Muscle of leg (tissue), 16 donors: ENCODE results near the gene SPAAR. TPM values are rescaled to one million over a fixed set of nuclear protein-coding genes. Genes with fewer than 3 reads are reported as not detected.

Source experiments
- DNase-seq: peaks from one replicate; pipeline ENCODE4 v3.0.0; 2013
- H3K27ac ChIP-seq: one replicate; pipeline ENCODE4 v1.5.1; 2013; ENCODE audit warnings: mild to moderate bottlenecking, low read length, control low read depth
- H3K27me3 ChIP-seq: one replicate; pipeline ENCODE4 v1.6.1; 2013; ENCODE audit warnings: low read length; ENCODE audit not compliant: control insufficient read depth, insufficient read depth
- H3K36me3 ChIP-seq: one replicate; pipeline ENCODE4 v1.6.1; 2013; ENCODE audit warnings: low read length; ENCODE audit not compliant: control insufficient read depth, insufficient read depth
- H3K4me1 ChIP-seq: one replicate; pipeline ENCODE4 v1.6.1; 2013; ENCODE audit warnings: low read length; ENCODE audit not compliant: control insufficient read depth, insufficient read depth
- H3K4me3 ChIP-seq: one replicate; pipeline ENCODE4 v1.5.1; 2013; ENCODE audit warnings: low read length, control low read depth
- H3K9me3 ChIP-seq: replicated peaks from 2 replicates; pipeline ENCODE4 v1.6.1; 2013; ENCODE audit warnings: low read depth, low read length; ENCODE audit not compliant: control insufficient read depth
- WGBS: methylation state at CpG from one replicate; pipeline ENCODE4 v1.1.5; 2013; ENCODE audit warnings: missing lambda C conversion rate; ENCODE audit not compliant: insufficient coverage; 5-methylcytosine and 5-hydroxymethylcytosine counted together
- long read RNA-seq, 11 donors: transcript quantifications; one replicate each; lab custom pipeline, GENCODE V29; 2026
- polyA plus RNA-seq, 8 donors: library from polyadenylated mRNA; unstranded; fragments of 120-200 nt; gene quantifications; one replicate each; pipeline versions ENCODE4 v1.2.1 to v1.2.3, GENCODE V29; 2013; ENCODE audit warnings: inconsistent platforms in 1 of 8, low replicate concordance in 1 of 8; ENCODE audit not compliant: insufficient read length in 8 of 8, insufficient read depth in 1 of 8
- total RNA-seq: library from RNA; stranded (reverse); fragments of 120-200 nt; gene quantifications from one replicate; pipeline ENCODE4 v1.2.4, GENCODE V29; 2013

The SPAAR gene, protein sequence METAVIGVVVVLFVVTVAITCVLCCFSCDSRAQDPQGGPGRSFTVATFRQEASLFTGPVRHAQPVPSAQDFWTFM
- 0.89 TPM for total RNA-seq
- 1 to 10 TPM; 1.4 to 2.3 (median 1.9) TPM for polyA plus RNA-seq
- long read RNA-seq, donor 1, partial matches to known transcripts = 0 of 1 reads
- long read RNA-seq, donor 1, other reads (novel, unspliced or antisense) = 0 of 1 reads
- long read RNA-seq, donor 2 = 0 reads
- long read RNA-seq, donor 3 = 0 reads
- long read RNA-seq, donor 4 = 0 reads
- long read RNA-seq, donor 5, partial matches to known transcripts = 0 of 3 reads
- long read RNA-seq, donor 5, other reads (novel, unspliced or antisense) = 0 of 3 reads
- long read RNA-seq, donor 6, partial matches to known transcripts = 0 of 1 reads
- long read RNA-seq, donor 6, other reads (novel, unspliced or antisense) = 0 of 1 reads
- long read RNA-seq, donor 7, partial matches to known transcripts = 0 of 2 reads
- long read RNA-seq, donor 7, other reads (novel, unspliced or antisense) = 0 of 2 reads
- long read RNA-seq, donor 8, partial matches to known transcripts = 0 of 3 reads
- long read RNA-seq, donor 8, other reads (novel, unspliced or antisense) = 0 of 3 reads
- long read RNA-seq, donor 9 = 0 reads
- long read RNA-seq, donor 10, partial matches to known transcripts = 0 of 2 reads
- long read RNA-seq, donor 10, other reads (novel, unspliced or antisense) = 0 of 2 reads
- long read RNA-seq, donor 11 = 0 reads

DNA sequence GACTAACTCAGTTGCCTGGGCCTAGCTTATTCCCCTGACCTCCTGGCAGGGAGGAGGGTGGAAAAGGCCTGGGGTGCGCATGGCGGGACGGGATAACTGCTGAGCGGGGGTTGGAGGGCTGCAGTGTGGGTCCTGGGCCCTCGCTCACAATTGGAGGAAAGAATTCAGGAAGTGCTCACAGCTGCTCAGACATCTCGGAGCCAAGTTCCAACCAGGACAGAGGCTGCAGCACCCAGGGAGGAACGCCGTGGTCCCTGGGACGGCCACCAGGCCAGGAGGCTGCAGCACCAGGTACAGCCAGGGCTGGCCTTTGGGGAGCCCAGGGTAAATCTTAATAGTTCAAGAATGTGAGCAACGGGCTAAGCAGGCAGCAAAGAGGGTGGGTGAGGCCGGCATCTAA, at the start of gene SPAAR:
SPAAR (plus strand) TSS at position 217 of the 400 bp plus-strand sequence. CDS start 974 bp downstream, outside the sequence.
- Histone ChIP-seq H3K4me3 (peak within 1 kb of the TSS; percentile 5), H3K27ac (peak within 1 kb of the TSS; percentile 95), H3K27me3 (no peaks in the 10 kb centered on the region), H3K4me1 (peaks cover 64% of the 10 kb centered on the region), H3K36me3 (no peaks in the 10 kb centered on the region), H3K9me3 (no peaks in the 10 kb centered on the region)
- 60% methylated on average over 10 of the region's 11 CpGs for WGBS
- DNase-seq = no peak

DNA sequence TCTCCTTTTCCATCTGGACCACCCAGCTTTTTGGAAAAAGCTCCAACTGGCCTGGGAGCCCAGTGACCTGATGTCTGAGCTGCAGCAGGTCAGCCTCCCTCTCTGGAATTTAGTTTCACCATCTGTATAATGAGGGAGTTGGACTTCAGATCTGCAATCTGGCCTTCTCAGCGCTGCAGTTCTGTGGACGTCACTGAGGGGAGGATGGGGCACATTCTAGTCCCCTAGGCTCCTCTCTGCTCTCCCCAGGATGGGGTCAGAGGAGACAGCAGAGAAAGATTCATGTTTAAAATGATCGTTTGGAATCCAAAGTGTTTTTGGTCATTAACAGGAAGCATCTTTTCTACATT, 49.3 kb upstream of the SPAAR start:
- H3K4me3 ChIP-seq = no peak overlapping the region
- no CpG with 5 or more reads among the region's 3 CpGs for WGBS
- H3K27me3 ChIP-seq = peaks cover 56% of the 10 kb centered on the region
- H3K9me3 ChIP-seq = no peaks in the 10 kb centered on the region
- peak; percentile 43 for DNase-seq
- no peaks in the 10 kb centered on the region for H3K36me3 ChIP-seq
- H3K4me1 ChIP-seq = peaks cover 12% of the 10 kb centered on the region
- no peak overlapping the region for H3K27ac ChIP-seq

DNA sequence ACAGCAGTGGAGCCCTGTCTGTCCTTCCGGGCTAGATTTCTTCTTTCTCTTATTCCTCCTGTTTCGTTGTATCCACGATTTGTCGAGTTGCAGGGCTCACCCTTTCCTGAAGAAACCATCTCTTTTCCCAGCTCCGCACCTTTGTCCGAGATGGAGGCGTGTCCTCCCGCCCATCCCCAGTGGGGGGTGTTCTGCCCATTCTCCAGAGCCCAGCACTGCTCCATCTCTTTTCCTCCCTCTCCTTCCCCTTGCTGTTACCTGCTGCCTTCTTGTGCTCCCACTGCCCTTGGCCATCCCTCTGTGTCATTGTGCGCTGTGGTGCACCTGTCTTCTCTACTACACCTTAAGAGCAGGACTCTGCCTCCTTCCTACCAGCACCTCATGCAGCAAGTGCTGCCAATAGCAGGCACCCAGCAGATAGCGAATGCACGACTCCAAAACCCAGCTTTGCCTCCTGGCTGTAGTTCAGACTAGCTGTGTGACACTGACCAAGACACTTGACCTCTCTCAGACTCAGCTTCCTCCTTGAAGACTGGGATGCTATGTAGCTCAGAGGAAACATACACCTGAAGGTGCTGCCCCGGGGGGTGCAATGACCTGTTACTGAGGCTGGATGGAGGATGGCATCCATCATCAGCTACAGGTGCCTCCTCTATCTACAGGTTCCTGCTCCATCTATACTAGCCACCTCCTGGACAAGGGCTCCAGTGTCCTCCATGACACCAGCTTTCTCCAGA, 48.0 kb upstream of the SPAAR start:
- no peak for DNase-seq
- WGBS = 65% methylated on average over 9 of the region's 12 CpGs
- Histone ChIP-seq H3K4me3 (no peak overlapping the region), H3K27ac (no peak overlapping the region), H3K27me3 (peaks cover 50% of the 10 kb centered on the region), H3K36me3 (no peaks in the 10 kb centered on the region), H3K9me3 (no peaks in the 10 kb centered on the region), H3K4me1 (peaks cover 12% of the 10 kb centered on the region)

DNA sequence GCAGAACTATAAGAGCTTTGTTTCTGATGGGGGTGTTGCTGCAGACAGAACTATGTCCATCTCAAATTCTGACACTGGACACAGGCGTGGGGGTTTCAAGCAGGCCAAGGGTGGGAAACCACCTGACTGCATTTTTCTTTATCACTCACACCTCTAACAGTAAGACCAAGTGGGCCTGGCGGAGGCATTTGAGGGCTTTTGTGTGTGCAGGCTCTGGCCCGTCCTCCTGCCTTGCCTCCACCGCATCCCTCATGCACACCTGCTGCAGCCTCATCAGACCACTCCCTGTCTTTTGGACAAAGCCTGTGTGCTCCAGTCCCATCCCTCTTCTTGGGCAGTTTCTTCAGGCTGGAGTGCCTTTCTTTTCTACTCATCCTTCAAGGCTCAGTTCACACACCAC, 47.0 kb upstream of the SPAAR start:
- 91% methylated on average over 4 of the region's 4 CpGs for WGBS
- H3K36me3 ChIP-seq = no peaks in the 10 kb centered on the region

DNA sequence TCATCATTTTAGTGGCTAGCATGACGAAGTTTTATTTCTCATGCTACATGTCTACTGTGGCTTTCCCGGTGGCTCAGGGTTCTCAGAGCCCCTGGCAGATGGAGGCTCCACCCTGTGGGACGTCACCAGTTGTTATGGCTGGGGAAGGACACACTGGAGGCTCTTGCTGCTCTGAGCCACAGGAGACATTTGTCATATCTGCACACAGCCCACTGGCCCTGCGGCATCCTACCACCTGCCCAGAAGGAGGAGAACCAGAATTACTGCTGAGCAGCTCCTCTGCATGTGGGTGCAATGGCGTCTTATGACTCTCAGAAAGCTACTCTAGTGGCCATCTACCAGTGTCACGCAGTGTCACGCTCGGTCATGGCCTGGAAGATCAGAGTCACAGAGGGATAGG, 45.7 kb upstream of the SPAAR start:
- H3K27ac ChIP-seq = no peak overlapping the region
- DNase-seq = no peak
- no peaks in the 10 kb centered on the region for H3K36me3 ChIP-seq
- no peaks in the 10 kb centered on the region for H3K9me3 ChIP-seq
- H3K4me3 ChIP-seq = no peak overlapping the region
- WGBS = 72% methylated on average over 6 of the region's 8 CpGs
- H3K4me1 ChIP-seq = peaks cover 12% of the 10 kb centered on the region
- peaks cover 46% of the 10 kb centered on the region for H3K27me3 ChIP-seq

More for the DNA sequence above, 47.0 kb upstream of the SPAAR start:
- Histone ChIP-seq H3K27me3 (peaks cover 44% of the 10 kb centered on the region), H3K27ac (no peak overlapping the region), H3K4me3 (no peak overlapping the region), H3K9me3 (no peaks in the 10 kb centered on the region), H3K4me1 (peaks cover 12% of the 10 kb centered on the region)
- DNase-seq = no peak

DNA sequence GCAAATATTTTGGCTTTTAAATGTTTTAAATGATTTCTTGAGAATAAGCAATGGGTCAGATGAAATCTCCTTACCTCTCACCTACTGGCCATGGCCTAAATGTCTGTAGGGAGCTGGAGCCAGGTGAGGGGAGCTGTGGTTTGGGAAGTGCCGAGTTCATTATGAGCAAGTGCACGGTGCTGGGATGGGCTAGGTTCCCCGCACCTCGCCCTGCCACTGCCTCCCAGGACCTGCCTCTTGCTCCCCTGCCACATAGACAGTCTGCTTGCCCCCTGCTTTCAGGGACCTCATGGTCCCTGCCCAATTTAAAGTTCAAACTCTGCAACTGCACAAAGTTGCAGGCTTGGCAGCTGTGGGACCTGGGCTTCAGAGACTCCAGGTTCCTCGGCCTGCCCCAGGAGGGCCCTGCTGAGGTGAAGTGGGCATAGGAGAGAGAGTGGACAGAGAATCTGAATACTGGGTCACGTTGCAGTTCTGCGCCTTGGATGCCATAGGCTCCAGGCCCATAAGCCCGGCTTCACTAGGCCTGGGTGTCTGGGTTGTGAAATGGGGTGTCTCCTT, 44.5 kb upstream of the SPAAR start:
- no peak overlapping the region for H3K27ac ChIP-seq
- no peaks in the 10 kb centered on the region for H3K36me3 ChIP-seq
- WGBS = 76% methylated on average over 7 of the region's 8 CpGs

DNA sequence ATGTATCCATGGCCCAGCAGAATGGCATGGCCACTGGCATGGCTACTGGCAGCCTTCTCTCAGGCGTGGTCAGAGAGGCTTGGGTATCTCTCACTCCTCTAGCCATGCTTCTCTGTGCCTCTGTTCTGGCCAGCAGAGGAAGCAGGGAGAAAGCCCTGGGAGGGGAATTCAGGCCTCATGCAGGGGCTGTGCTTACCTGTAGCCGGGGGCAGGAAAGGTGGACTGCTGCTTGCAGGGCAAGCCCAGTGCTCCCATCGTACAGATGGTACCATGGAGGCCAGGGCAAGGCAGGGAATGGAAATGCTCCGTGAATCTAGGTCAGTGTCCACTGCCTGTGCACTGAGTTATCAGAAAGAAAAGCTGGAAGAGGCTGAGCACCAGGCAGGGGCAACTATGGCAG, 41.8 kb upstream of the SPAAR start:
- no peaks in the 10 kb centered on the region for H3K9me3 ChIP-seq
- peaks cover 34% of the 10 kb centered on the region for H3K27me3 ChIP-seq
- no peaks in the 10 kb centered on the region for H3K36me3 ChIP-seq
- no peak for DNase-seq
- H3K27ac ChIP-seq = no peak overlapping the region
- H3K4me1 ChIP-seq = peaks cover 2% of the 10 kb centered on the region
- no peak overlapping the region for H3K4me3 ChIP-seq
- WGBS = 90% methylated on average over 3 of the region's 4 CpGs

More for the DNA sequence above, 44.5 kb upstream of the SPAAR start:
- Histone ChIP-seq H3K27me3 (peaks cover 44% of the 10 kb centered on the region), H3K4me3 (no peak overlapping the region), H3K9me3 (no peaks in the 10 kb centered on the region), H3K4me1 (peaks cover 8% of the 10 kb centered on the region)
- DNase-seq = no peak

DNA sequence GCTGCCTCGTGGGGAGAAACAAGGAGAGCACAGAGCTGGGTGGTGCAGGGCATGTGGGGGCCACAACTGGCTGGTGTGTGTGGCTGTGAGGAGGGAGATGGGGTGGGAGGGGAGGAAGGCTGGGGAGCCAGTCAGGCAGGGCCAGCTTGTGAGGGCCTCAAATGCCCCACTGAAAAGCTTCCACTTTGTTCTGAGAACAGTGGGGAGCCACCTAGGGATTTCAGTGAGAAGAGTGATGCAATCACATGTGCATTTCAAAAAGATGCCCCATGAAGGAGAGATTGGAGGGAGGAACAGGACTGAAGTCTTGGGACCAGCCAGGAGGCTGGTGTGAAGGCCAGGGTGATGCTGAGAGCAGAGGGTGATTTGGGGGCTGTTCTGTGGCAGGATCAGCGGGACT, 40.4 kb upstream of the SPAAR start:
- H3K36me3 ChIP-seq = no peaks in the 10 kb centered on the region
- DNase-seq = no peak
- no peaks in the 10 kb centered on the region for H3K9me3 ChIP-seq
- no peaks in the 10 kb centered on the region for H3K4me1 ChIP-seq
- WGBS = 75% methylated on average over 2 of the region's 2 CpGs
- H3K27me3 ChIP-seq = peaks cover 25% of the 10 kb centered on the region
- no peak overlapping the region for H3K4me3 ChIP-seq
- H3K27ac ChIP-seq = no peak overlapping the region

DNA sequence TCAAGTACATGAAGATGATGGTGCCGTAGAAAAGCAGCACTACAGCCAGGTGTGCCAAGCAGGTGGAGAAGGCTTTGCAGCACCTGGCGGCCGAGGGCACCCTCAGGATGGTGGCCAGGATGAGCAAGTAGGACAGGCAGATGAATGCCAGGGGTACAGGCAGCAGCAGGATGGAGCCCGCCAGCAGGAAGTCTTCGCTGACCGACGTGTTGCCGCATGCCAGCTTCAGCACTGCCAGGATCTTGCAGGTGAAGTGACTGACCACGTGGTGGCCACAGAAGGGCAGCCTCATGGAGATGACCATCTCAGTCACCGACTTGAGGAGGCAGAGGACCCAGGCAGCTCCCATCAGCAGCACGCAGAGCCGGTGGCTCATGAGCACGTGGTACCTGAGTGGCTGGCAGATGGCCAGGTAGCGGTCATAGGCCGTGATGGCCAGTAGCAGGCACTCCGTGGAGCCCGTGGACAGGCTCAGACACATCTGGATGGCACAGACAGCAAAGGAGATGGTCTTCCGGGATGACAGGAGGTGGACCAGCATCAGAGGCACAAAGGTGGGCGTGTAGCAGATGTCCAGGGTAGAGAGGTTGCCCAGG, 39.6 kb upstream of the SPAAR start:
- H3K9me3 ChIP-seq = no peaks in the 10 kb centered on the region
- peaks cover 21% of the 10 kb centered on the region for H3K27me3 ChIP-seq
- no peaks in the 10 kb centered on the region for H3K36me3 ChIP-seq
- no peak overlapping the region for H3K27ac ChIP-seq
- WGBS = 88% methylated on average over 19 of the region's 19 CpGs
- DNase-seq = no peak
- H3K4me3 ChIP-seq = no peak overlapping the region
- no peaks in the 10 kb centered on the region for H3K4me1 ChIP-seq
